ENCODE data around the gene ASMT.
"Not testable (repeated sequence)": the region's sequence is repeated elsewhere in the genome, so short reads cannot be mapped to it uniquely, and the experiment has no call there.

ASMT gene

GRCh38 chrX:1618689-1619088, 3.8 kb downstream of the ASMT start:
- no peak overlapping the region for H3K4me3 ChIP-seq (ENCODE audit: low read length)
- H3K9ac ChIP-seq (ENCODE audit: low read depth, low read length) = no peak overlapping the region
- no peaks in the 10 kb centered on the region for H3K9me3 ChIP-seq (ENCODE audit: insufficient read depth, low read depth, low read length)
- H3K36me3 ChIP-seq (ENCODE audit: insufficient read depth, low read depth, low read length) = no peaks in the 10 kb centered on the region
- no peak overlapping the region for H3K27ac ChIP-seq (ENCODE audit: low read length)
- H3K27me3 ChIP-seq (ENCODE audit: insufficient read depth, low read length) = no peaks in the 10 kb centered on the region
- no peaks in the 10 kb centered on the region; the same call in 1 of the 2 replicates for H3K4me1 ChIP-seq (ENCODE audit: insufficient read depth, low read length)

GRCh38 chrX:1623691-1624090, 8.8 kb downstream of the ASMT start:
- H3K9ac ChIP-seq (ENCODE audit: low read depth, low read length) = no peak overlapping the region
- H3K27me3 ChIP-seq (ENCODE audit: insufficient read depth, low read length) = no peaks in the 10 kb centered on the region
- no peaks in the 10 kb centered on the region; the same call in 1 of the 2 replicates for H3K4me1 ChIP-seq (ENCODE audit: insufficient read depth, low read length)
- no peaks in the 10 kb centered on the region for H3K36me3 ChIP-seq (ENCODE audit: insufficient read depth, low read depth, low read length)
- H3K4me3 ChIP-seq (ENCODE audit: low read length) = no peak overlapping the region
- no peaks in the 10 kb centered on the region for H3K9me3 ChIP-seq (ENCODE audit: insufficient read depth, low read depth, low read length)
- no peak overlapping the region for H3K27ac ChIP-seq (ENCODE audit: low read length)

GRCh38 chrX:1624158-1624860, 9.4 kb downstream of the ASMT start:
- not testable (repeated sequence) for H3K9ac ChIP-seq (ENCODE audit: low read depth, low read length); H3K36me3 ChIP-seq (ENCODE audit: insufficient read depth, low read depth, low read length); H3K27me3 ChIP-seq (ENCODE audit: insufficient read depth, low read length); H3K4me1 ChIP-seq (ENCODE audit: insufficient read depth, low read length); H3K4me3 ChIP-seq (ENCODE audit: low read length); H3K27ac ChIP-seq (ENCODE audit: low read length); H3K9me3 ChIP-seq (ENCODE audit: insufficient read depth, low read depth, low read length)

- H3K9ac ChIP-seq (ENCODE audit: low read depth, low read length); H3K36me3 ChIP-seq (ENCODE audit: insufficient read depth, low read depth, low read length); H3K27ac ChIP-seq (ENCODE audit: low read length); H3K9me3 ChIP-seq (ENCODE audit: insufficient read depth, low read depth, low read length); H3K4me3 ChIP-seq (ENCODE audit: low read length); H3K4me1 ChIP-seq (ENCODE audit: insufficient read depth, low read length); H3K27me3 ChIP-seq (ENCODE audit: insufficient read depth, low read length): not testable (repeated sequence)
Observed at GRCh38 chrX:1624861-1625215, 10.0 kb downstream of the ASMT start.

- Histone ChIP-seq H3K9ac (ENCODE audit: low read depth, low read length) (no peak overlapping the region), H3K27me3 (ENCODE audit: insufficient read depth, low read length) (no peaks in the 10 kb centered on the region), H3K9me3 (ENCODE audit: insufficient read depth, low read depth, low read length) (no peaks in the 10 kb centered on the region), H3K27ac (ENCODE audit: low read length) (no peak overlapping the region), H3K4me3 (ENCODE audit: low read length) (no peak overlapping the region), H3K4me1 (ENCODE audit: insufficient read depth, low read length) (no peaks in the 10 kb centered on the region; the same call in none of the 2 replicates), H3K36me3 (ENCODE audit: insufficient read depth, low read depth, low read length) (no peaks in the 10 kb centered on the region)
Observed at GRCh38 chrX:1629244-1629643, 14.4 kb downstream of the ASMT start.

- no peaks in the 10 kb centered on the region for H3K27me3 ChIP-seq (ENCODE audit: insufficient read depth, low read length)
- H3K27ac ChIP-seq (ENCODE audit: low read length) = no peak overlapping the region
- peaks cover 5% of the 10 kb centered on the region; the same call in 1 of the 2 replicates for H3K4me1 ChIP-seq (ENCODE audit: insufficient read depth, low read length)
- no peak overlapping the region for H3K4me3 ChIP-seq (ENCODE audit: low read length)
- H3K36me3 ChIP-seq (ENCODE audit: insufficient read depth, low read depth, low read length) = no peaks in the 10 kb centered on the region
- no peak overlapping the region for H3K9ac ChIP-seq (ENCODE audit: low read depth, low read length)
- H3K9me3 ChIP-seq (ENCODE audit: insufficient read depth, low read depth, low read length) = peaks cover 10% of the 10 kb centered on the region
Observed at GRCh38 chrX:1646009-1646408, 31.1 kb downstream of the ASMT start.

- Histone ChIP-seq H3K4me3 (ENCODE audit: low read length) (peak overlapping the region; percentile 20; the same call in 1 of the 2 replicates), H3K36me3 (ENCODE audit: insufficient read depth, low read depth, low read length) (no peaks in the 10 kb centered on the region)
Observed at GRCh38 chrX:1649621-1650020, 34.8 kb downstream of the ASMT start.

GRCh38 chrX:1652011-1652811, 37.4 kb downstream of the ASMT start:
- H3K27ac ChIP-seq (ENCODE audit: low read length); H3K36me3 ChIP-seq (ENCODE audit: insufficient read depth, low read depth, low read length); H3K4me1 ChIP-seq (ENCODE audit: insufficient read depth, low read length); H3K9ac ChIP-seq (ENCODE audit: low read depth, low read length); H3K4me3 ChIP-seq (ENCODE audit: low read length); H3K9me3 ChIP-seq (ENCODE audit: insufficient read depth, low read depth, low read length); H3K27me3 ChIP-seq (ENCODE audit: insufficient read depth, low read length): not testable (repeated sequence)

More at GRCh38 chrX:1649621-1650020, 34.8 kb downstream of the ASMT start:
- Histone ChIP-seq H3K27me3 (ENCODE audit: insufficient read depth, low read length) (no peaks in the 10 kb centered on the region), H3K9me3 (ENCODE audit: insufficient read depth, low read depth, low read length) (peaks cover 10% of the 10 kb centered on the region), H3K27ac (ENCODE audit: low read length) (no peak overlapping the region), H3K4me1 (ENCODE audit: insufficient read depth, low read length) (peaks cover 5% of the 10 kb centered on the region; the same call in 1 of the 2 replicates), H3K9ac (ENCODE audit: low read depth, low read length) (0 out of 2 replicates have a peak overlapping the region, but pooled peaks have one; percentile 3)

- Histone ChIP-seq H3K4me3 (ENCODE audit: low read length) (no peak overlapping the region), H3K27me3 (ENCODE audit: insufficient read depth, low read length) (no peaks in the 10 kb centered on the region), H3K36me3 (ENCODE audit: insufficient read depth, low read depth, low read length) (no peaks in the 10 kb centered on the region), H3K4me1 (ENCODE audit: insufficient read depth, low read length) (0 out of 2 replicates have a peak, but pooled peaks cover 3% of the 10 kb centered on the region), H3K9me3 (ENCODE audit: insufficient read depth, low read depth, low read length) (no peaks in the 10 kb centered on the region), H3K9ac (ENCODE audit: low read depth, low read length) (no peak overlapping the region), H3K27ac (ENCODE audit: low read length) (no peak overlapping the region)
Observed at GRCh38 chrX:1656379-1656778, 41.5 kb downstream of the ASMT start.

GRCh38 chrX:1657367-1658070, 42.7 kb downstream of the ASMT start:
- Histone ChIP-seq H3K36me3 (ENCODE audit: insufficient read depth, low read depth, low read length) (no peaks in the 10 kb centered on the region), H3K27me3 (ENCODE audit: insufficient read depth, low read length) (no peaks in the 10 kb centered on the region), H3K4me3 (ENCODE audit: low read length) (no peak overlapping the region), H3K9me3 (ENCODE audit: insufficient read depth, low read depth, low read length) (no peaks in the 10 kb centered on the region), H3K4me1 (ENCODE audit: insufficient read depth, low read length) (0 out of 2 replicates have a peak, but pooled peaks cover 3% of the 10 kb centered on the region), H3K9ac (ENCODE audit: low read depth, low read length) (0 out of 2 replicates have a peak overlapping the region, but pooled peaks have one; percentile 2), H3K27ac (ENCODE audit: low read length) (no peak overlapping the region)

GRCh38 chrX:1658071-1658491, 43.2 kb downstream of the ASMT start:
- H3K4me1 ChIP-seq (ENCODE audit: insufficient read depth, low read length) = 0 out of 2 replicates have a peak, but pooled peaks cover 3% of the 10 kb centered on the region
- no peaks in the 10 kb centered on the region for H3K36me3 ChIP-seq (ENCODE audit: insufficient read depth, low read depth, low read length)
- no peak overlapping the region for H3K27ac ChIP-seq (ENCODE audit: low read length)
- H3K4me3 ChIP-seq (ENCODE audit: low read length) = no peak overlapping the region
- H3K27me3 ChIP-seq (ENCODE audit: insufficient read depth, low read length) = no peaks in the 10 kb centered on the region
- 0 out of 2 replicates have a peak overlapping the region, but pooled peaks have one; percentile 2 for H3K9ac ChIP-seq (ENCODE audit: low read depth, low read length)
- H3K9me3 ChIP-seq (ENCODE audit: insufficient read depth, low read depth, low read length) = no peaks in the 10 kb centered on the region
